Right atrium auricular region (tissue), 2 donors: ENCODE results near the gene GRIN2D. TPM values are rescaled to one million over a fixed set of nuclear protein-coding genes. Genes with fewer than 3 reads are reported as not detected.

Experiments
- DNase-seq: peaks from one replicate; pipeline ENCODE4 v3.0.0-alpha.2; 2019; ENCODE audit warnings: low spot score
- H3K27ac ChIP-seq, 2 donors: fragments of 200-600 bp; sonication (generic); 1 replicate in 1 of 2; 2 replicates in 1 of 2; pipeline ENCODE4 v1.5.1; 2016 to 2019
- H3K27me3 ChIP-seq, 2 donors: fragments of 200-600 bp; sonication (generic); one replicate each; pipeline versions ENCODE4 v1.5.1 to v1.6.0; 2017 to 2019
- H3K36me3 ChIP-seq: fragments of 200-600 bp; sonication (generic); one replicate; pipeline ENCODE4 v1.5.1; 2016
- H3K4me1 ChIP-seq, 2 donors: fragments of 200-600 bp; sonication (generic); one replicate each; pipeline versions ENCODE4 v1.5.1 to v1.6.0; 2017 to 2019
- H3K4me3 ChIP-seq, 2 donors: fragments of 200-600 bp; sonication (generic); 1 replicate in 1 of 2; 2 replicates in 1 of 2; pipeline ENCODE4 v1.5.1; 2017 to 2019; ENCODE audit warnings: mild to moderate bottlenecking in 1 of 2, moderate library complexity in 1 of 2
- H3K9me3 ChIP-seq, 2 donors: fragments of 200-600 bp; sonication (generic); one replicate each; pipeline ENCODE4 v1.5.1; 2019
- CTCF ChIP-seq, 2 donors: fragments of 200-600 bp; sonication (generic); IDR thresholded peaks; one replicate each; pipeline ENCODE4 v1.5.1; 2019; ENCODE audit warnings: antibody characterized with exemption in 2 of 2
- total RNA-seq, 2 donors: library from RNA; depleted of rRNA; stranded (reverse); fragments of >200 nt; gene quantifications; one replicate each; pipeline ENCODE4 v1.1.0, GENCODE V29; 2016

The GRIN2D gene
- total RNA-seq, 2 donors from 2014 or later = 0.31 to 0.33 TPM

GRCh38 chr19:48372904-48373303 is 20.6 kb upstream of the GRIN2D start:
- Histone ChIP-seq H3K27me3 (no peaks in the 10 kb centered on the region), H3K36me3 (no peaks in the 10 kb centered on the region), H3K27ac (no peak overlapping the region), H3K4me3 (no peak overlapping the region), H3K4me1 (no peaks in the 10 kb centered on the region), H3K9me3 (no peaks in the 10 kb centered on the region)
- TF ChIP-seq CTCF (IDR thresholded peaks at IDR 0.05) = no peak
- DNase-seq = no peak

- no peaks in the 10 kb centered on the region for H3K27me3 ChIP-seq
- no peak overlapping the region for H3K4me3 ChIP-seq
- H3K9me3 ChIP-seq = no peaks in the 10 kb centered on the region
- no peaks in the 10 kb centered on the region for H3K36me3 ChIP-seq
- no peaks in the 10 kb centered on the region for H3K4me1 ChIP-seq
- no peak overlapping the region for H3K27ac ChIP-seq
- no peak for TF ChIP-seq CTCF (IDR thresholded peaks at IDR 0.05)
- DNase-seq = no peak
Observed at GRCh38 chr19:48373567-48373966, 19.9 kb upstream of the GRIN2D start.

- no peaks in the 10 kb centered on the region for H3K4me1 ChIP-seq
- no peak for TF ChIP-seq CTCF (IDR thresholded peaks at IDR 0.05)
- no peaks in the 10 kb centered on the region for H3K9me3 ChIP-seq
- no peak overlapping the region for H3K27ac ChIP-seq
- DNase-seq = no peak
- no peaks in the 10 kb centered on the region for H3K27me3 ChIP-seq
- H3K4me3 ChIP-seq = no peak overlapping the region
- peaks cover 14% of the 10 kb centered on the region for H3K36me3 ChIP-seq
Observed at GRCh38 chr19:48378194-48378570, 15.3 kb upstream of the GRIN2D start.

GRCh38 chr19:48379058-48379457 is 14.4 kb upstream of the GRIN2D start:
- no peak for DNase-seq
- H3K27ac ChIP-seq = no peak overlapping the region
- TF ChIP-seq CTCF (IDR thresholded peaks at IDR 0.05) = no peak
- H3K9me3 ChIP-seq = no peaks in the 10 kb centered on the region
- H3K27me3 ChIP-seq = no peaks in the 10 kb centered on the region
- no peaks in the 10 kb centered on the region for H3K4me1 ChIP-seq
- H3K36me3 ChIP-seq = peaks cover 23% of the 10 kb centered on the region
- H3K4me3 ChIP-seq = no peak overlapping the region

GRCh38 chr19:48381178-48381950 is 12.1 kb upstream of the GRIN2D start:
- H3K9me3 ChIP-seq = no peaks in the 10 kb centered on the region
- no peaks in the 10 kb centered on the region for H3K27me3 ChIP-seq
- H3K4me3 ChIP-seq = no peak overlapping the region
- no peak for TF ChIP-seq CTCF (IDR thresholded peaks at IDR 0.05)
- H3K27ac ChIP-seq = no peak overlapping the region
- no peak for DNase-seq
- H3K4me1 ChIP-seq = no peaks in the 10 kb centered on the region
- H3K36me3 ChIP-seq = peaks cover 43% of the 10 kb centered on the region

GRCh38 chr19:48382286-48382685 is 11.2 kb upstream of the GRIN2D start:
- DNase-seq = no peak
- Histone ChIP-seq H3K4me3 (no peak overlapping the region), H3K36me3 (peaks cover 51% of the 10 kb centered on the region), H3K27ac (no peak overlapping the region), H3K9me3 (no peaks in the 10 kb centered on the region), H3K27me3 (no peaks in the 10 kb centered on the region), H3K4me1 (no peaks in the 10 kb centered on the region)
- no peak for TF ChIP-seq CTCF (IDR thresholded peaks at IDR 0.05)
